Gastrocnemius medialis (tissue), 4 donors: ENCODE measurements around the gene CYP27A1. TPM values are rescaled to one million over a fixed set of nuclear protein-coding genes. Genes with fewer than 3 reads are reported as not detected.
"Not testable (repeated sequence)": the region's sequence is repeated elsewhere in the genome, so short reads cannot be mapped to it uniquely, and the experiment has no call there.

Source experiments
- ATAC-seq, 2 donors: fragments of 150-250 bp; one replicate each; pipeline ENCODE4 v1.9.1; 2016
- DNase-seq, 2 donors: peaks; one replicate each; pipeline ENCODE4 v3.0.0-alpha.2; 2019
- H3K27ac ChIP-seq, 4 donors: fragments of 200-600 bp; sonication (generic); 1 replicate in 1 of 4; 2 replicates in 3 of 4; pipeline ENCODE4 v1.5.1; 2016 to 2018; ENCODE audit warnings: mild to moderate bottlenecking in 2 of 4, moderate library complexity in 1 of 4
- H3K27me3 ChIP-seq, 3 donors: fragments of 200-600 bp; sonication (generic) in 2 of 3; 1 replicate in 1 of 3; 2 replicates in 2 of 3; pipeline versions ENCODE4 v1.5.1 to v1.6.0; 2016 to 2019; ENCODE audit warnings: mild to moderate bottlenecking in 1 of 3, moderate library complexity in 1 of 3
- H3K36me3 ChIP-seq, 2 donors: fragments of 200-600 bp; sonication (generic) in 1 of 2; one replicate each; pipeline ENCODE4 v1.5.1; 2017 to 2018
- H3K4me1 ChIP-seq, 2 donors: fragments of 200-600 bp; sonication (generic) in 1 of 2; one replicate each; pipeline ENCODE4 v1.5.1; 2016 to 2017; ENCODE audit warnings: mild to moderate bottlenecking in 2 of 2
- H3K4me3 ChIP-seq, 4 donors: fragments of 200-600 bp; sonication (generic) in 3 of 4; 1 replicate in 1 of 4; 2 replicates in 3 of 4; pipeline ENCODE4 v1.5.1; 2016 to 2019; ENCODE audit warnings: mild to moderate bottlenecking in 2 of 4
- H3K9me3 ChIP-seq, 3 donors: fragments of 200-600 bp; sonication (generic) in 2 of 3; 1 replicate in 1 of 3; 2 replicates in 2 of 3; pipeline ENCODE4 v1.5.1; 2016 to 2019
- CTCF ChIP-seq, 5 experiments: fragments of 450-650 bp in 3 of 5; fragments of 200-600 bp in 2 of 5; sonication (generic) in 2 of 5; IDR thresholded peaks in 4 of 5; conservative IDR thresholded peaks in 1 of 5; 1 replicate in 4 of 5; 2 replicates in 1 of 5; pipeline ENCODE4 v1.5.1; 2016 to 2019; ENCODE audit warnings: antibody characterized with exemption in 5 of 5, mild to moderate bottlenecking in 3 of 5, moderate library complexity in 3 of 5
- POLR2A ChIP-seq, 2 donors: fragments of 450-650 bp; IDR thresholded peaks; one replicate each; pipeline ENCODE4 v1.6.1; 2017; ENCODE audit warnings: antibody characterized with exemption in 2 of 2, mild to moderate bottlenecking in 2 of 2, moderate library complexity in 2 of 2
- in situ Hi-C, 4 donors: fragments of 200-750 bp; cut with MboI; loops; one replicate each; pipeline versions ENCODE4 v1.15.0 to v1.8.0; 2017; ENCODE audit warnings: low sequenced_read_pairs in 4 of 4
- intact Hi-C: fragments of 100-400 bp; cut with DNase I; formaldehyde crosslinking; loops from one replicate; pipeline ENCODE4 v1.15.1; 2023; ENCODE audit warnings: low total_unique reads
- total RNA-seq, 4 donors: library from RNA; depleted of rRNA; stranded (reverse); fragments of >200 nt; gene quantifications; one replicate each; pipeline versions ENCODE4 v1.1.0 to v1.2.3, GENCODE V29; 2016

CYP27A1 gene
- total RNA-seq, 4 donors from 2014 or later = 17.9 to 56.3 (median 26.8) TPM

- H3K4me3 ChIP-seq = no peak overlapping the region
- H3K27ac ChIP-seq = no peak overlapping the region
- ATAC-seq (no peak), DNase-seq (no peak)
- no peaks in the 10 kb centered on the region for H3K9me3 ChIP-seq
- intact Hi-C loops = no loop called here
- no peaks in the 10 kb centered on the region for H3K27me3 ChIP-seq
- no peak for TF ChIP-seq CTCF (IDR thresholded peaks at IDR 0.05 in 4 of 5, conservative IDR thresholded peaks at IDR 0.05 in 1 of 5)
- no peak for TF ChIP-seq POLR2A (IDR thresholded peaks at IDR 0.05)
- peaks cover 0 to 41% of the 10 kb centered on the region in 2 donors for H3K36me3 ChIP-seq
- no peaks in the 10 kb centered on the region for H3K4me1 ChIP-seq
- in situ Hi-C loops = no loop called here
These were observed 26.2 kb upstream of the CYP27A1 start for GRCh38 chr2:218755567-218756404.

- Histone ChIP-seq H3K9me3 (no peaks in the 10 kb centered on the region), H3K27ac (no peak overlapping the region), H3K36me3 (peaks cover 0 to 32% of the 10 kb centered on the region in 2 donors), H3K4me1 (no peaks in the 10 kb centered on the region), H3K4me3 (no peak overlapping the region), H3K27me3 (no peaks in the 10 kb centered on the region)
- intact Hi-C loops (no loop called here), in situ Hi-C loops (no loop called here)
- no peak for TF ChIP-seq CTCF (IDR thresholded peaks at IDR 0.05 in 4 of 5, conservative IDR thresholded peaks at IDR 0.05 in 1 of 5)
- no peak for TF ChIP-seq POLR2A (IDR thresholded peaks at IDR 0.05)
- ATAC-seq = peak in 1 of 2 donors; percentile 41
- DNase-seq = no peak
These were observed 25.2 kb upstream of the CYP27A1 start for GRCh38 chr2:218756599-218757377.

GRCh38 chr2:218761795-218762194 is 20.2 kb upstream of the CYP27A1 start:
- Histone ChIP-seq H3K27me3 (no peaks in the 10 kb centered on the region), H3K27ac (no peak overlapping the region), H3K4me1 (no peaks in the 10 kb centered on the region), H3K9me3 (no peaks in the 10 kb centered on the region), H3K4me3 (no peak overlapping the region), H3K36me3 (no peaks in the 10 kb centered on the region)
- ATAC-seq (no peak), DNase-seq (no peak)
- intact Hi-C loops (no loop called here), in situ Hi-C loops (no loop called here)
- TF ChIP-seq POLR2A (IDR thresholded peaks at IDR 0.05) = no peak
- TF ChIP-seq CTCF (IDR thresholded peaks at IDR 0.05 in 4 of 5, conservative IDR thresholded peaks at IDR 0.05 in 1 of 5) = no peak

- H3K27me3 ChIP-seq, H3K9me3 ChIP-seq, H3K27ac ChIP-seq, H3K4me3 ChIP-seq, in situ Hi-C loops, H3K36me3 ChIP-seq, ATAC-seq, intact Hi-C loops, DNase-seq, H3K4me1 ChIP-seq: not testable (repeated sequence)
These were observed 9.2 kb upstream of the CYP27A1 start for GRCh38 chr2:218772759-218773158.

- no peak for TF ChIP-seq CTCF (IDR thresholded peaks at IDR 0.05 in 4 of 5, conservative IDR thresholded peaks at IDR 0.05 in 1 of 5)
- no peak for TF ChIP-seq POLR2A (IDR thresholded peaks at IDR 0.05)
- Histone ChIP-seq H3K4me1 (no peaks in the 10 kb centered on the region), H3K4me3 (no peak overlapping the region), H3K27ac (no peak overlapping the region), H3K36me3 (no peaks in the 10 kb centered on the region), H3K9me3 (no peaks in the 10 kb centered on the region), H3K27me3 (no peaks in the 10 kb centered on the region)
- DNase-seq = no peak
- intact Hi-C loops = no loop called here
- no peak for ATAC-seq
- in situ Hi-C loops = no loop called here
These were observed 8.1 kb upstream of the CYP27A1 start for GRCh38 chr2:218773881-218774280.
